ENCODE data around the gene DGKI.
"Not testable (repeated sequence)": the region's sequence is repeated elsewhere in the genome, so short reads cannot be mapped to it uniquely, and the experiment has no call there.

DGKI gene

GRCh38 chr7:137728426-137728825, 118.3 kb downstream of the DGKI start:
- DNase-seq, result no peak

- DNase-seq, result no peak
These were observed 119.4 kb downstream of the DGKI start for GRCh38 chr7:137727413-137727812.

- DNase-seq, result no peak
These were observed 128.4 kb downstream of the DGKI start for GRCh38 chr7:137718355-137718754.

GRCh38 chr7:137717811-137718271, 128.9 kb downstream of the DGKI start:
- no peak for DNase-seq

GRCh38 chr7:137717045-137717444, 129.7 kb downstream of the DGKI start:
- no peak for DNase-seq

GRCh38 chr7:137716061-137716460, 130.7 kb downstream of the DGKI start:
- no peak for DNase-seq

- DNase-seq, result no peak
These were observed 131.2 kb downstream of the DGKI start for GRCh38 chr7:137715533-137715932.

- DNase-seq, result no peak
These were observed 131.7 kb downstream of the DGKI start for GRCh38 chr7:137715121-137715520.

GRCh38 chr7:137706330-137706729, 140.4 kb downstream of the DGKI start:
- not testable (repeated sequence) for DNase-seq

- no peak for DNase-seq
These were observed 142.1 kb downstream of the DGKI start for GRCh38 chr7:137704723-137705122.

GRCh38 chr7:137703291-137704010, 143.3 kb downstream of the DGKI start:
- DNase-seq, result no peak

- DNase-seq, result no peak
These were observed 149.8 kb downstream of the DGKI start for GRCh38 chr7:137696988-137697387.

GRCh38 chr7:137696376-137696775, 150.4 kb downstream of the DGKI start:
- no peak for DNase-seq

GRCh38 chr7:137695942-137696341, 150.8 kb downstream of the DGKI start:
- DNase-seq, result no peak

GRCh38 chr7:137695494-137695893, 151.3 kb downstream of the DGKI start:
- DNase-seq, result no peak

- DNase-seq, result no peak
These were observed 152.4 kb downstream of the DGKI start for GRCh38 chr7:137694405-137694804.

- no peak for DNase-seq
These were observed 154.4 kb downstream of the DGKI start for GRCh38 chr7:137692399-137692798.

- no peak for DNase-seq
These were observed 155.2 kb downstream of the DGKI start for GRCh38 chr7:137691566-137691965.

- DNase-seq, result no peak
These were observed 156.1 kb downstream of the DGKI start for GRCh38 chr7:137690635-137691034.

GRCh38 chr7:137689761-137690160, 157.0 kb downstream of the DGKI start:
- no peak for DNase-seq

GRCh38 chr7:137687556-137688265, 159.1 kb downstream of the DGKI start:
- DNase-seq, result no peak

- no peak for DNase-seq
These were observed 161.2 kb downstream of the DGKI start for GRCh38 chr7:137685433-137686164.

GRCh38 chr7:137684776-137685175, 162.0 kb downstream of the DGKI start:
- DNase-seq, result no peak

- DNase-seq, result no peak
These were observed 162.5 kb downstream of the DGKI start for GRCh38 chr7:137684316-137684715.
